Limb (tissue), 2 donors: ENCODE results near the gene ITPRIPL2.

Experiments used
- DNase-seq, 2 donors: peaks; one replicate each; pipeline ENCODE4 v3.0.0-alpha.2; 2016; ENCODE audit errors: extremely low spot score in 2 of 2

Gene ITPRIPL2

DNA sequence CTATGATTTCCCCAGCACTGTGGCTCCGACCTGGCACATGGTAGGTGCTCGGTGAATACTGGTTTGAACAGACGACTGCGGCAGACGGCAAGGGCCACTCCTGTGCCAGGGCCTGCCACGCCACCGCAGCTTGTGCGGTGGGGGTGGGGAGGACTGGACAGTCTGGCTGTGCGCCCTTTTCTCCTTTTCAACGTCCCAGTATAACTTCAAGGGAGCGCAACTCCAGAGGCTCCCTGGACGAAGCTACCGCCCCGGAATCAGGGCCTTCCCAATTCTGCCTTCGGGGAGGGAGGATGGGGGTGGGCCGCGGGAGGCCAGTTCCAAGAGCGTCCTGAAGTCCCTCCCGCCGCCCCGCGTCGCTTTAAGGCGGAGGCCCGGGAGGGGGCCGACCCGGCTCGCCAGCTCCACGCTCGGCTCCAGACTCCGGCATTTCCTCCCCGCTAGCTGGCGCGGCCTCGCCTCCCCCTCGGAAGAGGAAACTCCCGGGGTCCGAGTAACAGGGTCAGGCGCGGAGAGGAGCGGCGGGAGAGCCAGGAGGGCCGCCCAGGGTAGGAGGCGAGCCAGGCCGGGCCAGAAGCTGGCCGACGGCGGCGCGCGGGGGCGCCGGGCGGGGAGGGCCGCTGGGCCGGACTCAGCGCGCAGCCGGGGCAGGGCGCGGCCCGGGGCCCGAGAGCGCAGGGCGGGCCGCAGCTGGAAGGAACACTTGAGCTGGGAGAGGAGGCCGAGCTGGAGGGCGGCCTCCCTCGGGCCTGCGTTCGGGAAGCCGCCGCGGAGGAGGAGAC, at the start of gene ITPRIPL2:
Gene ITPRIPL2 (plus strand): TSS at position 388 of the 782 bp plus-strand sequence. CDS start 498 bp downstream, outside the sequence.
- DNase-seq, result peak; percentile 86 to 88

DNA sequence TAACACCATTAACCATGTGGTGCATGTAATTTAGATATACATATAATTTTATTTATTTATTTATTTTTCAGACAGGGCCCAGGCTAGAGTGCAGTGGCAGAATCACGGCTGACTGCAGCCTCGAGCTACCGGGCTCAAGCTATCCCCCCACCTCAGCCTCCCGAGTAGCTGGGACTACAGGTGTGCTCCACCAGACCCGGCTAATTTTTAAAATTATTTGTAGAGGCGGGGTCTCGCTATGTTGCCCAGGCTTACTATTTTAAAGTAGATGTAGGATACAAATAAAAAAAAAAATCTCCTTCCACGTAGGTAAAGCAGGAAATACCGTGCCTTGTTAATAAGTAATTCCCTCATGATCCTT, 46.8 kb upstream of the ITPRIPL2 start:
- peak in 1 of 2 donors; percentile 32 for DNase-seq

DNA sequence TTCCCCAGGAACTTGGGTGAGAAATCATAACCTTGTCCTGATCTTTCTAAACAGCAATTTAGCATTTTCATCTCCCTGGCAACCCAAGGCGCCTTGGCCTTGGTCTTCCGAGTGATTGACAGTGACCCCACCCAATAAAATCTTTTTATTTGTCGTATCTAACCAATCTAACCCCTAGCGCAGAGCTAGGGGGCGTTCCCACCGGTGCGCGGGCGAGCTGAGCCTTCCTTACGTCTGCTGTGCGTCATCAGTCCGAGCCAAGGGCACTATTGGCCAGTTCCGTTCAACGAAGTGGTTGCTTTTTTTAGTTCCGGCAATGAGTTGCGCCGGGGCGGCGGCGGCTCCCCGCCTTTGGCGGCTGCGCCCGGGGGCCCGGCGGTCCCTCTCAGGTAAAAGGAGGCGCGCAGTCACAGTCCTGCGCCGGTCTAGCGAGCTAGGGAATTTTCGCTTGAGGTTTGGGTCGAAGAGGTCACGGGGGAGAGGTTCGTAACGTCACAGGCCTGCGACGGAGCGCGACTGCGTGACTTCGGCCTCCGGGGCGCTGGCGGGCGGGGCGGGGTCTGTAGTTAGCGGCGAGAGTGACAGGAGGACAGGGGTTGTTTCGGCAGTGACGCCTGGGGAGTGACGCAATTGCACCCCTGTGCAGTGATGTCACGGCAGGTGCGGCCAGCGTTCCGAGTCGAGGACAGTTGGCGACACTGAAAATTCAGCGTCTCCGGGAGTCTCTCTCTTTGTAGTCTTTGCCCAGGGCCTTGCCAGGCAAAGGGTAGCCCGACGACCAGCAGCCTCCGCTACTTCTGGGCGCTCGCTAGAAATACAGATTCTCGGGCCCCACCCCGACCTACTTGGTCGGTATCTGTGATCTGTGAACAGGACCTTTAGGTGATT, 46.2 kb upstream of the ITPRIPL2 start, which contains the start of gene COQ7:
Gene COQ7 (plus strand): TSS at position 266 of the 888 bp plus-strand sequence. CDS start 51 bp downstream, at position 317.
- DNase-seq, result peak; percentile 99 to 100

DNA sequence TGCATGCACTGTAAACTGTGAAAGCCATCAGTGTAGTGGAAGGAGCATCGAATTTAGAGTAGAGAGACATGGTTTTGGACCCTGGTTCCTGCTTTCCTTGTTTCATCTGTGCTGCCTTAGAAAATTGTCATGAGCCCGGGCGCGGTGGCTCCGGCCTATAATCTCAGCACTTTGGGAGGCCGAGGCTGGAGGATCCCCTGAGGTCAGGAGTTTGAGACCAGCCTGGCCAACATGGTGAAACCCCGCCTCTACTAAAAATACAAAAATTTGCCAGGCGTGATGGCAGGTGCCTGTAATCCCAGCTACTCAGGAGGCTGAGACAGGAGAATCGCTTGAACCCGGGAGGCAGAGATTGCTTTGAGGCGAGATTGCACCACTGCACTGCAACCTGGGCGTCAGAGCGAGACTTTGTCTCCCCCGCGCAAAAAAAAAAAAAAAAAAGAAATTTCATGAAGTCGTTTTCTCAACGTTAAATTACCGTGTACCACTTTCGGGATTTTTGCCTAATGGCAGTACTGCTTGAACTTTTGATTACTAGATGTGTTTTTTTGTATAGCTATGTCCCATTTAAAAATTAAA, 45.4 kb upstream of the ITPRIPL2 start:
- DNase-seq, result no peak

DNA sequence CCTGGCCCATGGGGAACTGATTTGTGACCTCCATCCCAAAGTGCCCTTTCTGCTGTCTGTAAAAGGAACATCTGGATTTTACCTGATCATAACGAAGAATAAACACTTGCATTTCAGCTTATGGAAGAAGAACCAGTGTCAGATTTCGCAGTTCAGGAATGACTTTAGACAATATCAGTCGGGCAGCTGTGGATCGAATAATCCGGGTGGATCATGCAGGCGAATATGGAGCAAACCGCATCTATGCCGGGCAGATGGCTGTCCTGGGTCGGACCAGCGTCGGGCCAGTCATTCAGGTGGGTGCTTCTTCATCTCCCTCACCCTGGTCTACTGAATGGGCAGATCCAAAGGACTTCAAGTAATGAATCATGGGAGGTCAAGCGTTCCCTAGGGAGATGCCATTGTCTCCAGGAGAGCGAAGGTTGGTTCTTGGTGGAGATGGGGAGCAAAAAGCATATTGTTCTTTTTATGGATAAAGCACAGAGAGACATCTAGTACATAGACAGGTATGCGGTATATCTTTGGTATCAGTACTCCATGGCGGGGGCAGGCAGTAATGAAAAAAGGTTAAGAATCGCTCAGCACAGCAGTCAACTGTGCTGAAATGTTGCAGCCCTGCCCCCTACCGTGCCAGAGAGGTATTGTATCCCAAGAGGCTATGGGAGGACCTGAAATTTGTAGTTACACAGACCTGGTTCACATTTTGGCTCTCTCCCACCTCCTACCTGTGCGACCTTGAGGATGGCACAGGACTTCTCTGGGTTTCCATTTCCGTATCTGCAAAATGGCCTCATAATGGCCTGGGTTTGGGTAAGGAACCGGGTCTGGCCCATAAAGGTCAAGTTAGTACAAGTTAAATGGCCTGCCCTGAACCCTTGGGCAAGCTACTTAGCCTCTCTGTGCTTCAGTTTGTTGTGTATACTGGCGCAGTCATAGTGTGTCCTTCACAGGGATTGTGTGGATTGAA, 41.7 kb upstream of the ITPRIPL2 start:
- DNase-seq, result peak in 1 of 2 donors; percentile 43

DNA sequence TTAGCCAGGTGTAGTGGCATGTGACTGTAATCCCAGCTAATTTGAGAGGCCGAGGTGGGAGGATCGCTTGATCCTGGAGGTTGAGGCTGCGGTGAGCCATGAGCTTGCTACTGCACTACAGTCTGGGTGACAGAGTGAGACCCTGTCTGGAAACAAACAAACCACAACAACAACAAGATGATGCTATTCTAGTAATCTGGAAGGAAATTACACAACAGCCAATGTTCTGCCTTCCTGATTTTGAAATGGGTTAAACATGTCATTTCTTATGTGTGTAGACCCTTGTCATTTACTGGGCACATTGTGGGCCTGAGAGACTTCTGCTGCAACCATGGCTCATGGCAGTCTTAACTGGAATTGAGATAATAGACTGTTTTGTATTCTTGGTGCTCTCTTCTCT, 40.4 kb upstream of the ITPRIPL2 start:
- DNase-seq, result no peak

DNA sequence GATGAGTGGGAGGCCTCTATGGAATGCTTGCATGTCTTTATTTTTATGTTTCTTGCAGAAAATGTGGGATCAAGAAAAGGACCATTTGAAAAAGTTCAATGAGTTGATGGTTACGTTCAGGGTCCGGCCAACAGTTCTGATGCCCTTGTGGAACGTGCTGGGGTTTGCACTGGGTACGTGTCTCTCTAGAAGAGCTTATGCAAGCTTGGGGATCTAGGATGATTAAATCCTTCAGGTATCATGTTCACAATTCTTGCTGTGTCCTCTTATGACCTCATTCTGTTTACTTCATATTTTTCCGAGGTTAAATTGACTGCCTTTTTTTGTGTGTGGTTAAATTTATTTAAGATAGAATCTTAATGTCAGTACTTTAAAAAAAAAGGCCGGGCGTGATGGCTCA, 39.9 kb upstream of the ITPRIPL2 start:
- no peak for DNase-seq

DNA sequence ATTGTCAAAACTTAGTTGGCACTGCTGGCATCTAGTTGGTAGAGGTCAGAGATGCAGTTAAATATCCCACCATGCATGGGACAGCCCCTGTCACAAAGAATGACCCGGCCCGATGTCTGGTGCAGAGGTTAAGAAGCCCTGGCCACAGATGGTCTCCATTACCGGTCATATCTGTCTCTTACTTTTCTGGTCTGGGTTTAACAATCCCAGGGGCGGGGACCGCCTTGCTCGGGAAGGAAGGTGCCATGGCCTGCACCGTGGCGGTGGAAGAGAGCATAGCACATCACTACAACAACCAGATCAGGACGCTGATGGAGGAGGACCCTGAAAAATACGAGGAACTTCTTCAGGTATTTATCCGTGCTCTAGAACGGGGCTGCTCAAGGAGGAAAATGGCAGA, 38.3 kb upstream of the ITPRIPL2 start:
- DNase-seq, result no peak

DNA sequence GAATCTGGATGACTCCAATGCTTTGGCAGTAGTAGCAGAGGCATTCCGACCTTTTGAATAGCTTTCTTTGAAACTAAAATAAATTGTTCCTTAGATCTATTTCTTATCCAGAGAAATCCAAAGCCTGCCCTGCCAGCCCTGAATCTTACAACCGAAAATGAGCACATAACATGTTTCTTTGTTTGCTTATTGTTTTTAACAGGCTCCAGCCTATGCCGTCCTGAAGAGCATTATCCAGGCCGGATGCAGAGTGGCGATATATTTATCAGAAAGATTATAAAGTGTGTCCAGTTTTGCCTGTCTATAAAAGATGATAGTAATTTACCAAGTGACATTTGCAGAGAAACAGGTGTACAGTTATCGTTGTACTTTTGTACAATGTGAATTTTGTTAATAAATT, 35.9 kb upstream of the ITPRIPL2 start:
- DNase-seq, result no peak

DNA sequence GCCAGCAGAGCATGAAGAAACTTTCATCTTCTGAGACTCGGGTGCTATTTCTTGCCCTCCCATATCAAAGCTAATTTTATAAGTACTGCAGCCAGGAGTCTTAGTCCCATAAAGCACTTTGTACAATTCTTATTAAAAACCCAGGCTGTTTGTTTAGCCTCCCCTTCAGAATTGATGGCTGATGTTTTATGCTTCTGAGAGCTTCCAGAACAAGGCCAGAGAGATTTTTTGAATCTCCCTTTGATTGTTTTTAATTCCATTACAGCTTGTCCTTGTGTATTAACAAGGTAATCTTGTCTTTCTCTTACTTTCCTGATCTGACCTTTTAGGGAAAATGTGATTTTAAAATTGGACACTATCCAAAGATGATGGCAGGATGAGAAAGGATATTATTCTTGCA, 30.1 kb upstream of the ITPRIPL2 start:
- DNase-seq, result no peak

DNA sequence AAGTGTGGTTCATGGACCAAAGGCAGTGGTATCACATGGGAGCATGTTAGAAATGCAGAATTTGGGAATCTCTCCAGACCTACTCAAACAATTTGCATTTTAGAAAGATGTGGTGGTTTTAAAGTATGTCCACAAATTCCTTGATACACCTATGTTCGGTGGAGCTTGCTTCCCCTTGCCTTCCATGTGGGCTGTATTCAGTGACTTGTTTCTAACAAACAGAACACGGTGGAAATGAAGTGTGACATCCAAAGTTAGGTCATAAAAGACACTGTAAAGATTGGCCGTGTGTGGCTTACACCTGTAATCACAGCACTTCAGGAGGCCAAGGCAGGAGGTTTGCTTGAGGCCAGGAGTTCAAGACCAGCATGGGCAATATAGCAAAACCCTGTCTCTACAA, 29.6 kb upstream of the ITPRIPL2 start:
- no peak for DNase-seq

DNA sequence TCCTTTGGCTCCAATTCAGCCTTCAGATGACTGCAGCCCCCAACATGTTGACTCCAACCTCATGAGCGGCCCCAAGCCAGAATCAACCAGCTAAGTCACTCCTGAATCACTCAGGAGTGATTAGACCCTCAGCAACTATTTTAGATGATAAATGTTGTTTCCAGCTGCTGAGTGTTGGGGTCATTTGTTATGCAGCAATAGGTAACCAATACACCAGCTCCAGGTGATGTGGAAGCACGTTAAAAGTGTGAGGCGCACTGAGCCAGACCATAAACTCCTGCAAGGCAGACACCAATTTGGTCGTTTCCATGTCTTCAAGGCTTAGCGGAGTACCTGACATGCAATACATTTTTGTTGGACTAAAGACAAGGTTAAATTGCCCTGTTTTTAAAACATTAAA, 28.9 kb upstream of the ITPRIPL2 start:
- no peak for DNase-seq

DNA sequence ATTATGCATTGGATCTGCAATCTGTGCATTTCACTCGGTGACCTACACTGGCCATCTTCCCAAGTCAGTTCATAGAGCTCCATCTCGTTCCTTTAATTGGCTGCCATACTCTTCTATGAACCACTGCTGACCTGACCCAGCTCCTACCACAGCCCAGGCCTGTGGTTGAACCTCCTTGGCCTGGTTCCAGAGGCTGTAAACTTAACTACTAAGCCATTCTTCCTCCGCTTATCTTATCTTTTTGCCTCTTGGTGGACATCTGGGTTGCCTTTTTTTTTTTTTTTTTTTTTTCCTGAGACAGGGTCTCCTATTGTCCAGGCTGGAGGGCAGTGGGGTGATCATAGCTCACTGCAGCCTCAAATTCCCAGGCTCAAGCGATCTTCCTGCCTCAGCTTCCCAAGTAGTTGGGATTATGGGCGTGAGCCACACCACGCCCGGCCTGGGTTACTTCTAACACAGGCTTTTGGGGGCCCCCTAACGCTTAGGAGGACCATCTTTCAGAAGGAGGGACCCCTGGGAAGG, 28.0 kb upstream of the ITPRIPL2 start:
- no peak for DNase-seq

DNA sequence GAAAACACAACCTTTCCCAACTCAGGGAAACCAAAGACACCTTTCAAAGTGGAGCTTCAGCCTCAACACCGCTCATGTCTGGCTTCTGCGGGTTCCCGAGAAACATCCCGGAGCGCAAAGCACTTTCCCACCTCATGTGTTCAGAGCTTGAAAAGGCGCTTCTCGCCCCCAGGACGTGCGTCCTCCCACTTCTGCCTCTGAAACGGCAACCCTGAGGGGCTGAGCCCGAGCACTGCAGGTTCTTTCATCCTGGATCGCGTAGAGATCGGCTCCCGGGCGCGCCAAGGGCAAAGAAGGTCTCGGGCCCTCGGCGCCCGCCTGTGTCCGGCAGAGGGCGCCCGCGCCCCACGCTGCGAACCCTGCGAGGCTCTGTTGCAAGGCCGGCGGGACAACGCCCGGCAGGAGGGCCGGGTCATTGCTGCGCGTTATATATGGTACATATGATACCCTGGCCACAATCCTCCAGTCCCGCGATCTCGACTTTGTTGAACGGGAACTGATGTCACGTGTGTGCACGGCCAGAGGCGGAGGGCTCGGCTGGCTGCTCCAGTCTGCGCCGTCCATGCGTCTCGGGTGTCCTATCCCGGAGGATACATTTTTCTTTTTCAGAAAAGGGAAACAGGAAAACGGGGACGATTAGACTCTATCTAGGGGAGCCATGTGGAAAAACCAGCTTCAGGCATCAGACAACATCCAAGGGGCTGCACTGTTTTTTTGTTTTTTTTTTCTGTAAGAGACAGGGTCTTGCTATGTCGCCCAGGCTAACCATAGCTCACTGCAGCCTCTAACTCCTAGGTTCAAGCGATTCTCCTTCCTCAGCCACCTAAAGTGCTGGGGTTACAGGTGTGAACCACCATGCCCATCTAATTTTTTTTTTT, 27.2 kb upstream of the ITPRIPL2 start:
- DNase-seq, result peak; percentile 91 to 93

DNA sequence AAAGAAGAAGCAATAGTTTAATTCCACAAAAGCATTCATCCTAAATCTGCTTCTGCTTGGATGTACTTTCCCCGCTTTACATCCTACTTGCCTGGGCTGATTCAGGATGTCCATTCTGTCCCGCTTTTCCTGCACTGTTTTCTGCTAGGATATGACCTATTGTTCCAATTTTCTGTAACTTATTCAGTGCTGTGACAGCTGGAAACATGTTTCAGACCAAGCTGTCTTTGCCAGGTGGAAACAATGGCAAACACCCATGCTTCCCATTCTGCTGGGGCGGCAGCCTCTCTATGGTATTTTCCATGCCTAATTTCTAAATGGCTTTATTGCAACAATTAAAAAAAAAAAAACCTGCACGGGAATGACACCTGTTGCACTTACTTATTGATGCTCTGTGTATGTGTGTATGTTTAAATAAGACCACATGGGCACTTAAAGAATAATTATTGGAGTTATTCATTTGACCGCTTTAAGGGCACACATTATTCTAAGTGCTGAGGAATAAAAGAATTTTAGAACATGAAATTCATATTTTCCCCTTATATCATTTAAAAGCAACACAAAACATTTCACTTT, 25.3 kb upstream of the ITPRIPL2 start:
- no peak for DNase-seq

DNA sequence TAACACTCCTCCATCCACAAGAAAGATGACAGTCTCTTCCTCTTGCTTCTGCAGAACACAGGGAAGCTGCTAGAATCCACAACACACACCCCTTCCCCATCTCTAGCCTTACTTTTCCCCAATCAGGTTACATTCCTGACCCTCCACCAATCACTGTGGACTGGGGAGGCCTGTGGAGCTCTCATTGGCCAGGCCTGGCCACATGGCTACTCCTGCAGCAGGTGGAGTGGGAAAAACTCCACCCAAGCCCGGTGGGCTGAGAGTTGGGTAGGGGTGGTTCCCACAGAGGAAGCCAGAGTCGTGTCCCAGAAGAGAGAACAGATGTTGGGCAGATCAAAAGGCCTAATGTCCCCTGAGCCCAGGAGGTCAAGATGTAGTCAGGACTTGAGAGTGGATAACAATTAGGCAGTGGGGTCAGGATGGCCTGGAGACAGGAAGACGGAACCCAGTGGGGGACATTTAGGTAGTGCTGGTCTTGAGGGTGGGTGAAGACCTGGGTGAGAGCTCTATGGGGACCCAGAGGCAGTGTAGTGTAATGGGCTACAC, 24.3 kb upstream of the ITPRIPL2 start:
- DNase-seq, result no peak

DNA sequence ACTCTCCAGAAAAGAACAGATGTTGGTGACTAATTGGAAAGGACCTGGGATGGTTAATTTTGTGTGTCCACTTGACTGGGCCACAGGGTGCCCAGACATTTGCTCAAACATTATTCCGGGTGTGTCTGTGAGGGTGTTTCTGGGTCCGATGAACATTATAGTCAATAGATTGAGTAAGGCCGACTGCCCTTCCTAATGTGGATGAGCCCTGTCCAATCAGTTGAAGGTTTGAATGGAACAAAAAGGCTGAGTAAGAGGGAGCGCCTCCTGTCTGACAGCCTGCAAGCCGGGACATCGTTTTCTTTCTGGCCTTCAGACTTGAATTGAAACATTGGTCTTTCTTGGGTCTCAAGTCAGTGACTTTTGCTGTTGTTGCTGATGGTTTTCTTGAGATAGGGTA, 22.8 kb upstream of the ITPRIPL2 start:
- DNase-seq, result no peak

DNA sequence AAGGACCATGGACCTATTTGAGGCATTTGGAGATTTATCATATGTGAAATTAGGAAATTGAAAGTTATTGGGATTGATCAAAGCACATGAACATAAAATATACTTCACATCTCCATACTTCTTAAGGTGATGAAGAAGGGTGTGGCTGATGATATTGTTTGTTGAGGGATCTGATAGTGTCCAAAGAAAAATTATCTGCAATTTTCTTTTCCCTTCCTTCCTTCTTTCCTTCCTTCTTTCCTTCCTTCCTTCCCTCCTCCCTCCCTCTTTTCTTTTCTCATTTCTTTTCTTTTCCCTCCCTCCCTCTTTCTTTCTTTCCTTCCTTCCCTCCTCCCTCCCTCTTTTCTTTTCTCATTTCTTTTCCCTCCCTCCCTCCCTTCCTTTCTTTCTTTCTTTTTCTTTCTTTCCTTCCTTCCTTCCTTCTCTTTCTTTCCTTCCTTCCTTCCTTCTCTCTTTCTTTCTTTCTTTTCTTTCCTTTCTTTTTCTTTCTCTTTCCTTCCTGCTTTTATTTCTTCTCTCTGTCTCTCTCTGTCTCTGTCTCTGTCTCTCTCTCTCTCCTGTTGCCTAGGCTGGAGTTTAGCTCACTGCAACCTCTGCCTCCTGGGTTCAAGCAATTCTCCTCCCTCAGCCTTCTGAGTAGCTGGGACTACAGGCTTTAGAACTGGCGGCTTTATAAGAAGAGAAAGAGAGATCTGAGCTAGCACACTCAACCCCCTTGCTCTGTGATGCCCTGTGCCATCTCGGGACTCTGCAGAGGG, 20.9 kb upstream of the ITPRIPL2 start:
- no peak for DNase-seq
